Ovary (tissue), 3 donors: ENCODE data around the gene CXCL10.

Experiments
- EP300 ChIP-seq: sonication (generic); formaldehyde crosslinking; IDR thresholded peaks from one replicate; pipeline ENCODE4 v1.6.1; 2017; ENCODE audit warnings: antibody characterized with exemption
- TF ChIP-seq, protein P1 (sequence below), 3 donors: fragments of 450-650 bp in 2 of 3; fragments of 200-600 bp in 1 of 3; IDR thresholded peaks; one replicate each; pipeline versions ENCODE4 v1.5.1 to v1.8.0; 2016 to 2022; ENCODE audit warnings: antibody characterized with exemption in 3 of 3, mild to moderate bottlenecking in 1 of 3
- donor health status: DM: no; HTN: no; CAD: no.

DNA sequence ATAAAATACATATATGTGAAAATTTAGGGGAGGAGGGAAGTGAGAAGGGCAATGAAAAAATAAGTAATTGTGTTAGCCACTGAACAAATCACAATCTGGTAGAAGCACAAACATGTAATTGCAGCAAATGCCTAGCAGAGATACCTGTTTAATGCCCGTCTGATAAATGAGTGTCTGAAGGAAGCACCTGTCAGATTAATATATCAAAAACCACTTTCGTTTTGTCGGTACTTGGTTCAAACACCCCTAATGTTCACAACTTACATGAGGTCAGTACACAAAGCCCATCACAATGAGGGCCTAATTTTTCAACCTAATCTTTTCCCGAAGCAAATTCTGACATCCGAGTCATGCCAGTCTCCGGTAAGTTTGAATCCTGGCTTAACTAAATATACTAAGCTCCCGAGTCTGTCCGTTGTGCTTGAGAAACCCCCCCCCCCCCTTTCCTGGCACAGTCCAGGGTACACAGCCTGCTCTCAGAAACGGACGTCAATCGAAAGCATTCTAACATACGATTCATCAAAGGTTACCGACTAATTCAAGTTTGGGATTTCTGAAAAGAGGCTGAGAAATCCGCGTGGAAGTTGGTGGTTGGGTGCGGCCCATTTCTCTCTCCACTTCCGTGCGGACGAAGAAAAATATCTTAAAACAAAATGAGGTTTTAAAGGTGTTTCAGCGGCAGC lies 33.3 kb downstream of the CXCL10 start:
- TF ChIP-seq, protein P1, sequence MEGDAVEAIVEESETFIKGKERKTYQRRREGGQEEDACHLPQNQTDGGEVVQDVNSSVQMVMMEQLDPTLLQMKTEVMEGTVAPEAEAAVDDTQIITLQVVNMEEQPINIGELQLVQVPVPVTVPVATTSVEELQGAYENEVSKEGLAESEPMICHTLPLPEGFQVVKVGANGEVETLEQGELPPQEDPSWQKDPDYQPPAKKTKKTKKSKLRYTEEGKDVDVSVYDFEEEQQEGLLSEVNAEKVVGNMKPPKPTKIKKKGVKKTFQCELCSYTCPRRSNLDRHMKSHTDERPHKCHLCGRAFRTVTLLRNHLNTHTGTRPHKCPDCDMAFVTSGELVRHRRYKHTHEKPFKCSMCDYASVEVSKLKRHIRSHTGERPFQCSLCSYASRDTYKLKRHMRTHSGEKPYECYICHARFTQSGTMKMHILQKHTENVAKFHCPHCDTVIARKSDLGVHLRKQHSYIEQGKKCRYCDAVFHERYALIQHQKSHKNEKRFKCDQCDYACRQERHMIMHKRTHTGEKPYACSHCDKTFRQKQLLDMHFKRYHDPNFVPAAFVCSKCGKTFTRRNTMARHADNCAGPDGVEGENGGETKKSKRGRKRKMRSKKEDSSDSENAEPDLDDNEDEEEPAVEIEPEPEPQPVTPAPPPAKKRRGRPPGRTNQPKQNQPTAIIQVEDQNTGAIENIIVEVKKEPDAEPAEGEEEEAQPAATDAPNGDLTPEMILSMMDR (IDR thresholded peaks at IDR 0.05): no peak
- no peak for TF ChIP-seq EP300
